GM19452 (cell line): ENCODE results near the gene SLC38A2.
"Not testable (repeated sequence)": the region's sequence is repeated elsewhere in the genome, so short reads cannot be mapped to it uniquely, and the experiment has no call there.

Source experiments
- ATAC-seq: cut with Tn5 transposase; IDR thresholded peaks from one replicate; pipeline ENCODE4 v1.9.1; 2021; ENCODE audit not compliant: unreplicated experiment

SLC38A2 gene

DNA sequence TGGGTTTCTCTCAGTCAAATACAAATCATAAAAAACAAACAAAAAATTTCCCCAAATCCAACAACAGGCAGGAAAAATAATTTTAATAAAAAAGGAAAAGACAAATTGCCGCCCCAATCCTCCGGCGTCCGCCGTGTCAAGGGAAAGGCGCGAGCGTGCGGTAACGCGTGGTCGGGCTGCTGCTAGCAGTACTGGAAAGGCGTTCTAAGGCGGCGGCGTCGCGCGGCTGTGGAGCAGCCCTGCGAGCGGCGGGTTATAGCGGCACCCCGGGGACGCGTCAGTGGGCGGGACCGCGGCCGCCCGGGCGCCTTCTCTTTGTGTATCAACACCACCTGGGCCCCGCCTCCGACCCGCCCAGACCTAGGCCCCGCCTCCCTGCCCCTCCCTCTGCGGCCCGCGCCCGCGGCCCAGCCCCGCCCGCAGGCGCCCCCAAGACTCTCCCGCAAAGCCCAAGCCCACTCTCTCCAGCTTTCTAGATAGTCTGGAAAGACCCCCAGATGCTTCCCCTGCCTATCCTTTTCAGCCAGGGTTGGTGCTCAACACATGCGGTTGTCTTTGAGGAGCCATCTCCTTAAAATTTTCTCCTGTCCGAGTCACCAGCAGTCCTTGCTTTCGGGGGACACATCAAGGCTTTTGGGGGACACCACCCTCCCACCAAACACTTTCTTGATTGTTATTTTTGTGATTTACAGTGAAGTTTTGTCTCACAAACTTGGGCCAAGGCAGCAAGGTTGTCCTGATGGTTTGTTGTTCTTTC, at the start of gene SLC38A2:
Gene SLC38A2, minus strand, starts transcription at position 230 of the 757 bp plus-strand sequence. CDS start 1,480 bp downstream, outside the sequence.
- ATAC-seq: peak; percentile 84

DNA sequence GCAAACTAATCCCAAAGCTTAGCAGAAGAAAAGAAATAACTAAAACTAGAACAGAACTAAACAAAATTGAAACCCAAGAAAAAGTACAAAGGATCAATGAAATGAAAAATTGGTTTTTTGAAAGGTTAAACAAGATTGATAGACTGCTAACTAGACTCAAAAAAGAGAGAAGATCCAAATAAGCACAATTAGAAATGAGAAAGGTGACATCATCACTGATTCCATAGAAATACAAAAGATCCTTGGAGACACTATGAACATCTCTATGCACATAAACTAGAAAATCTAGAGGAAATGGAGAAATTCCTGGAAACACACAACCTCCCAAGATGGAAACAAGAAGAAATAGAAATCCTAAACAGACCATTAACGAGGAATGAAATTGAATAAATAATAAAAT, 47.1 kb upstream of the SLC38A2 start:
- no peak for ATAC-seq

DNA sequence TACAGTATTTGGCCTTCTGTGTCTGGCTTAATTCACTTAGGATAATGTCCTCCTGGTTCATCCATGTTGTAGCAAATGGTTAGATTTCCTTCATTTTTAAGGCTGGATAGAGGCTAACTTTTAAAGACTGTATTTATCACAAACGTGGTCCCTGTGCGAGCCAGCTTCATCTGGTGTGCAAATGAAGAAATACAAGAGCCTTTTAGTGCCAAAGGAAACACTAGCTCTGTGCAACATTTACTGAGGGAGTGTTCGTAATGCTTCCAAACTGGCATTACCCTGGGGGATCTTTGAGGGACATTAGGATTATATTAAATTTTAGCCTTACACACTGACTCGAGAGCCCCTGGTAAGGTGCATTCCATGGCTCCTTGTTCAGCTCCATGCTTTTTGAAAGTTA, 43.0 kb upstream of the SLC38A2 start:
- no peak for ATAC-seq

DNA sequence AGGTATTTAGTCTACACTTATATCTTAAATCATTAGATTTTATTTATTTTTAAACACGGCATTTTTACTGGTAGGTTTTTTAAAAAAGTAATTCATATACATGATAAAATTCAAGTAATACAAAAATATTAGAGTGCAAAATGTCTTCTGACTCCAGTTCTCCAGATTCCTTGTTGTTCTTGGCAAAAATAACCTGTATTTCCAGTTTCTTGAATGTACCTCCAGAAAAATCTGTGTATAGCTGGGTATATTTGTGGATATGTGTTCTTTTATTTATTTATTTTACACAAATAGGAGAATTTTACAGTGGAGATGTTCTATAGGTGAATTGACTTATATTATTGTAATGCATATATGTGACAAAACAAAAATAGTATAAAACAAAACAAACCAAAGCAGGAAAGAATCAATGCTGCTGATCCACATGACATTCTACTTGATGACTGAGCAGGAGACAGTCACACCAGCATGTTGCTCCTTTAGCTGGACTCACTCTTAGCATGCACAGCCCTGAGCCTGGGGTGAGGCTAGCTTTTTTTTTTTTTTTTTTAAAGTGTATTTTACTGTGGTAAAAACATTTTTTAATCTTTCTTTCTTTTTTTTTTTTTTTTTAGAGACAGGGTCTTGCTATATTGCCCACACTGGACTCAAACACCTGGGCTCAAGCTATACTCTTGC, 42.2 kb upstream of the SLC38A2 start:
- no peak for ATAC-seq

DNA sequence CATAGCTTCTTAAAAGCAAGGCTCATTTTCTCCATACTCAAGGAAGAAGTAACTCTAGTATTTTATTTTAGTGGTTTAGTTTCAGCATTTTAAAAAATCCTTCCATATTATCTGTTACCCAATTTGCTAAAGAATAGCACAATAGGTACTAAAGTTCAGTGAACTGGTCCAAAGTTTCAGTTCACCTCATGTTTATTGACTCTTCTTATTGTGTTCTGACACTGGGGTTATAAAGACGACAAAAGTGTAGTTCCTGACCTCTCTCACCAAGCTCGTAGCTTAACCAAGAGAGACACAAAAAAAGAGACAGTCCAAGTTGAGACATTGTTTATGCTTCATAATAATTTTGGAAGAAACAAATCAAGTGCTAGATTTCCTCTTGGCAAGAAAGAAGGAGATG, 40.8 kb upstream of the SLC38A2 start:
- ATAC-seq: no peak

DNA sequence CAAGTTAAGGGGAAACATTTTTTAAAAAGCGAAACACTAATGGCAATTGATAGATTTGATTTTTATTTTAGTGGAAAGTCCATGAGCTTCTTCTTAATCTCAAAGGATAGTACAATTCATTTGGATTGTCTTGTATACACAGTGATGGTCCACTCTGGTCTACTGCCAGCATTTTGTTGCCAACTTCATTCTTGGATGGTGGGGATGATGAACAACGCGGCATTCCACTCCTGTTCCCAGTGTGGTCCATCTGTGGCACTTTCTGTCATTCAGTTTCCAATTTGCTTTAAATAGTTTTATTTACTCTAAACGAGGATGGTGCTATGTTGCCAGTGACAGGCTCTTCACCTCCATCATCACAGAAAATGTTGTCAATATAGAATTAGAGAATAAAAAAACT, 40.3 kb upstream of the SLC38A2 start:
- no peak for ATAC-seq

DNA sequence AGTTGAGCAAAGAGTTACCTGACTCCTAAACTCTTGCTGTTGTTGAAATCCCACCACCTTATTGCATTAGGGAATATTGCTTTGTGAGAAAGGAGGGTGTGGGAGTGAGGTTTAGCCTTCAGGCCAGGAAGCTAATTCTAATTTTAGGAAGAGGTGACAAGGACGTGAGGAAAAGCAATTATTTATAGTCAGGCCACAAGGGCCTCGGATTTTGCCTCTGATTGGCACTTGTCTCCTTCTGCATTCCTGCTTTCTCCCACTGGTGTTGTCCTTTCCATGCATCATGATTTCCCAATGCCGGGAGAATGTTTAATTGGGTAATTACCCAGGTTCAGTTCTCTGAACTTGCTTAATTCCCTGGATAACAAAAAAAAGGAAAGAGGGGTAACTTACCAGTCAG, 37.9 kb upstream of the SLC38A2 start:
- no peak for ATAC-seq

DNA sequence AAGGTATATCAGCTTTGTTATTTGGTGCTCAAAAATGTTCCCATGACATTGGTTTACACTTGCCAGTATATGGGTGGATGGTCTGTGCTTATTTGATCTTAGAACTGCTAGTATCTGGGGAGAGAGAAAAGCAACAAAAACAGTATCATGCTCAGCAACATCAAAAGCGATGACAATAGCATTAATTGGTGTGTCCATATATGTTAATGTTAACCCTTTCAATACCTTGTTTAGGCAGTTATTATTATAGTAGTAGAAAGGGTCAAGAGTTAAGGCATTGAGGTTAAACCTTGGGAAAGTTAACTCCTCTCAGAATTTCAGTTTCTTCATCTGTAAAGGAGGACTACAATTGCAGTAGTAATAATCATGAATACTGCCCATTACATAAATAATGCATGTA, 37.4 kb upstream of the SLC38A2 start:
- no peak for ATAC-seq

DNA sequence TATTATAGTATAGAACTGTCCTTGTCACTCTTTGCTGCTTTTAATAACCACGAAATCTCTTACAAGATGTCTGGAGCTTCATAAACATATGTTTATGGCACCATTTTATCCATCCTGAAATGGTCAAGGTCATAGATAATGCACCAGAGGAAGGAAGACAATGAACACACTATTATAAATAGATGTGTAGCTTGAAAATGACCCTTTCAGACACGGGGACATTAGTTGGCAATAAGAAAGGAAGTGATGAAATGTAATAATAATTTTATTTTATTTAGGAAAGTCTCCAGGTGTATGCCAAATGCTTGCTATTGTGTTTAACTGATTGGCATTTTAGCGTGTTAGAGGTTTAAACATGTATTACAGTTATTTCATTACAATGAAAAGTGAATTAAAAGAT, 36.8 kb upstream of the SLC38A2 start:
- ATAC-seq: no peak

DNA sequence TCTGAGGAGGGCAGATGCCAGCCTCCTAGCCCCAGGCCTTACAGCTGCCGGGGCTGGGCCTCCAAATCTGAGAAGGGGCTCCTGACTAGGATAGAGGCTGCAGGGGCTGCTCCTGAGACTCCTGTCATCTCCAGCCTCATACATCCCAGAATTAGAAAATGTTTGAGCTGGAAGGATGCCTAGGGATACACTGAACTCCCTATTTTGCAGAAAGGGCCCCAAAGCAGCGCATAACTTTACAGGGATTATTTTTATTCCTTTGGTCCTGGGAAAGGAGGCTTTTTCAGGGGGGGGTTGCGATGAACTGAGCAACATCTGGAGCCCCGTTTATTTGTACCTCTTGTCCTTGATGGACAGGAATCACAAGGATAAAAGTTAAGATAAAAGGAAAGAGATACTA, 35.9 kb upstream of the SLC38A2 start:
- no peak for ATAC-seq

DNA sequence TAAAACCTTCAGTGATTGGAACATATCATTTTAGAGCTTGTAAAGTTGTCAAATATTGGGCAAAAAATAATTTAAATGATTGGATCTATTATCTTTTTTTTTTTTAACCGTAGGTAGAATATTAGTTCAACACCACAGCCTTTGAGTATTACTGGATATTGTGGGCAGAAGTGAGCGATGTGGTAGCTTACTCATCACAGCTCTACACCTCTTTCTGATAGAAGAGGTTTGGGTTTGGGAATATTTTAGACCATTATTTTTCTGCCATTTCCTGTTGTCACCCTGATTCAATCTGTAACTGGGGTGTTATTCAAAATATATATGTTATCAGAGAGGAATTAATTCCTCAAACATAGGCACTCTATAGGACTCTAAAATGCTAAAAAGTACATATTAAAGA, 34.8 kb upstream of the SLC38A2 start:
- ATAC-seq: no peak

DNA sequence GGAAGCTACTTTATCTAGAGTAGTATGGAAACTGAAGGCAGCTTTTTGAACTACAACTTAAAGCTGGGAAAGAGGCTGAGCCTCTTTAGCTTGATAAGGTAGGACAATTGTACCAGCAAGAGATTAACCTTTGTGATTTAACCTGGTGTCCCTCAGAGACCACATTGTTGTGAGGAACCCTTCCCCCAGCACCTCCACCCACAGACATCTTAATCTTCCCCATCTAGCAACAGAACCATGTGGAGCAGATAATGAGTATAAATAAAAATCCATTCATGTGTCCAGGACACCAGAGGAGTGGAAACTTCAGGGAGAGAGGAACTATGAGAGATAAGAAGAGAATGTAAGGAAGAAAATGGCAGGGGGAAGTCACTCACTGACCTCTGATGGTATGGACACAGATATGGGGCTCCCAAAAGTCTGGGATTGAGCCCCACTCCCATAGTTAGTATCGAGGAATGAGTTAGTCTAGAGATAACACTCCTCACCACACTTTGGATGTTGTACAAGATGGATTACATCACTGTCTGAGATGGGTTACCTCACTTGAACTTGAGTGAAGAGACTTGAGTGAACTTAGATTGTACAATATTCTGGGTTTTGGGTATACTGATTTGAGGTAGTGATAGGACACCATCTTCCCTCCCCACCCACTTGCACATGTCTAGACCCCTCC, 33.9 kb upstream of the SLC38A2 start:
- ATAC-seq: no peak

DNA sequence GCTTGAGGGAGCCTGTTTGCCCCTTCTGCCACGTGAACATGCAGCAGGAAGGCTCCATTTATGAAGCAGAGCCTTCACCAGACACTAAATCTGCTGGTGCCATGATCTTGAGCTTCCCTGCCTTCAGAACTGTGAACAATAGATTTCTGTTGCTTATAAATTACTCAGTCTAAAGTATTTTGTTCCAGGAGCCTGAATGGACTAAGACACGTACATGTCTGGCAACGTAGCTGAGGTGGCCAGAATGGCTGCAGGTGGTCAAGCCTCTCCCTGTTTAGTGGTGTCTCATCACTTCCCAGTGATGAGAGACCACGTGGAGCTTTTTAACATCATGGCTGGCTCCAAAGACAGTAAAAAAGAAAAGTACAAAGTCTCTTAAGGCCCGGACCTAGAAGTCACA, 32.2 kb upstream of the SLC38A2 start:
- ATAC-seq: no peak

DNA sequence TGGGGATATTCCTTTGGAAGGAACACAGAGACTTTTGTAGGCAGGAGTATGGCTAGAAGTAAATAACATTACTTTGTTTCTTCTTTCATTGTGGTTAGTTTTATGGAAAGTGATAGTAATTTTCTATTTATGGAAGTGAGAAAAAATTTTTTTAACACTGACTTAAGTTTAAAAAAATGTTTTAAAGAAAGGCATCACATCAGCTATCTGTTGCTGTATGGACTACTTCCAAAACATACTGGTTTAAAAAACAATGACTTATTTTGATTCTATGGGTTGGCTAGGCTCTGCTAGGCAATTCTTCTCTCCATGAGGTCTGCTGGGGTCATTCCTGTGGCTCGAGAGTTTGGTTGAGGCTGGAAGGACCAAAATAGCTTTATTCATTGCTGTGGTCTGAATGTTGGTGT, 31.7 kb upstream of the SLC38A2 start:
- ATAC-seq: no peak

DNA sequence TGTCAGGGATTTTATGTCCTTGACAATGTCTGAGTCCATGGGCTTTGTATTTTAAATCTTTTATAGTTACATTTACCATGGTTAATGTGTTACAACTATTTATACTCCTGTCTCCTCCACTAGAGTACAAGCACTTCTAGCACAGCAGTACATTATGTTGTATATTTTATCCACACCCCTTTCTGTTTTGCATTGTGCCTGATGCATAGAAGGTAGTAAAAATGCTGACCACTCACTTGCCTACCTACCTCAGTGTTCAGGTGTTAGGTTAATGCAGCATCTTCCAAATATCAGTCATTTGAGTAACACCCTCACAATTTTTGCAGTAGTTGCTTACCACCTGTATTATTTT, 31.1 kb upstream of the SLC38A2 start:
- ATAC-seq: no peak

DNA sequence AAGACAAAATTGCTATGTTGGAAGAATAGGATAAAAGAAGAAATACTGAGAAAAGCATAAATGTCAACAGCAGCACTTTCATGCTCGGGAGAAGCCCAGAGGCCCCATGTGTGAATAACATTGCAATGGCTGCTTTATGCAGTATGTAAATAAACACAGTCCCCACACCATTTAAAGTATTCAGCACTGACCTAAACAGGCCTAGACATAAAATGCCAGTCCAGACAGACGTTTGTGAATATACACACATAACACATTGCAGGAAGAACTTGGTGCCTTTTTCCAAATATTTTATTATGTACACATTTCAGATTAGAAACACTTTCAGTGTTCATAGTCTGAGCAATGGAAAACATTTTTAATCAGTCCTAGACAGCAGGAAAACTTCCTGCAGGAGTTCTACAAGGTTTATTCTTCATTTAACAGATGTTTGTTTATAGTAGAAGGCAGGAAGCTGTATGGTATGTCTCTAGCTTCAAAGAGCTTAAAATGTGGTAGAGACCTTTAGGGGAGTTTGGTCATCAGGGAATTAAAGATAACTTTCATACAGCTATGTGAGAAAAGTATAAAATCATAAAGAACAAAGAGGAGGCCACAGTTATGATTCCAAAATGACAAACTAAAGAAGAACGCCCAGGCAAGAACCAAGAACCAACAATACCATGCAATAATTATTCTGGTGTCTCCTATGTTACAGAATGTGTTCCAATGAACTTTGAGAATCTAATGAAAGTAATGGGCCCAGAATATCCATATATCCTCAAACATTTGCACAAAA, 30.6 kb upstream of the SLC38A2 start:
- ATAC-seq: no peak

DNA sequence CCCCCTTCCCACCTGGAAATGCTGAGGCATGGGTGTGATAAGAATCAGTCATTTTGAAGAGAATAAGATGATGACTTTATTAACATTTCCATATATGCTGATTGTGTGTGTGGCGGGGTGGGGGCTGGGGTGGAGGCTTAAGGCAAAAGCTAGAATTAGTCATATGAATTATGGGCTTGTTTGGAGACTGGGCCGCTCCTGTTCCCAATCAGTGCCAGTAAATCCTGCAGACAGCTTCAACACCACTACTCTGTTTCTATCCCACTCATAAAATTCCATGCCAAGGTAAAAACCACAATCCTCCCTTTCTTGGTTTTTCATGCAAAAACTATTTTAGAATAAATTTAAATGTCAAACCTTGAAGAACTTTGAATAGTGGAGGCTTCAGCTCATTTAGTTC, 29.9 kb upstream of the SLC38A2 start:
- no peak for ATAC-seq

DNA sequence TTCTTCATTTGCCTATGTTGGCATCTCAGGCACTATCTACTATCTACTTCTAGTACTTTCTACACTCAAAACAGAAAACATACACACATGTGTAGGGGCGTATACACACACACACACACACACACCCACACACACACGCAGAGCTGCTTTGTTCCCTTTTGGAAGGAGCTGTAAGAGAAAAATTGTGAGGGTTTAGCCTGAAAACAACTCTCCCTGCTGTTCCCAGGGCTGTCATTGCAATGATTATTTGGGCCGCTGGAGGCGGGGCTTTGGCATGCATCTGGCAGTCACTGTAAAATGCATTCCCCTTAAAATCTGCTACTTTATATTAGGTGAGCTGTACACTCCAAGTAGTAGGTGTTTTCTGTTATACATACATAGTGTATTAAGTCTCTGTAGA, 29.1 kb upstream of the SLC38A2 start:
- ATAC-seq: no peak

DNA sequence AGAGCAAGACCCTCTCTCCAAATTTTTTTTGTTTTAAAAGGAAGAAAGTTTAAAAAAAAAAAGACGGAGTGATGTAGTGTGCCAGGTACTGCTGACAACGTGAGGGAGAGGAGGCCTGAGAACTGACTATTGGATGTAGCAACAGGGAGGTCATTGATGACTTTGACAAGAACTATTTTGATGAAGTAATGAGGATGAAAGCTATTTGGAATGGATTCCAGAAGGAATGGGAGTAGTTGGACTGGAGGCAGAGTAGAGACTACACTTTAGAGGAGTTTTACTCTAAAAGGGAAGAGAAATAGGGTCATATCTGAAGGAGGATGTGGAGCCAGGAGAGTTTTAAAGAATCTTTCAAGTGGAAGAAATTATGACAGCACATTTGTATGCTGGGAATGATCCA, 27.8 kb upstream of the SLC38A2 start:
- ATAC-seq: no peak

DNA sequence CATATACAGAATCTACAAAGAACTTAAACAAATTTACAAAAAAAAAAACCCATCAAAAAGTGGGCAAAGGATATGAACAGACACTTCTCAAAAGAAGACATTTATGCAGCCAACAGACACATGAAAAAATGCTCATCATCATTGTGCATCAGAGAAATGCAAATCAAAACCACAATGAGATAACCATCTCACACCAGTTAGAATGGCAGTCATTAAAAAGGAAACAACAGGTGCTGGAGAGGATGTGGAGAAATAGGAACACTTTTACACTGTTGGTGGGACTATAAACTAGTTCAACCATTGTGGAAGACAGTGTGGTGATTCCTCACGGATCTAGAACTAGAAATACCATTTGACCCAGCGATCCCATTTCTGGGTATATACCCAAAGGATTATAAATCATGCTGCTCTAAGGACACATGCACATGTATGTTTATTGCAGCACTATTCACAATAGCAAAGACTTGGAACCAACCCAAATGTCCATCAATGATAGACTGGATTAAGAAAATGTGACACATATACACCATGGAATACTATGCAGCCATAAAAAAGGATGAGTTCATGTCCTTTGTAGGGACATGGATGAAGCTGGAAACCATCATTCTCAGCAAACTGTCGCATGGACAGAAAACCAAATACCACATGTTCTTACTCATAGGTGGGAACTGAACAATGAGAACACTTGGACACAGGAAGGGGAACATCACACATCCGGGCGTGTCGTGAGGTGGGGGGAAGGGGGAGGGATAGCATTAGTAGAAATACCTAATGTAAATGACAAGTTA, 27.1 kb upstream of the SLC38A2 start:
- not testable (repeated sequence) for ATAC-seq

DNA sequence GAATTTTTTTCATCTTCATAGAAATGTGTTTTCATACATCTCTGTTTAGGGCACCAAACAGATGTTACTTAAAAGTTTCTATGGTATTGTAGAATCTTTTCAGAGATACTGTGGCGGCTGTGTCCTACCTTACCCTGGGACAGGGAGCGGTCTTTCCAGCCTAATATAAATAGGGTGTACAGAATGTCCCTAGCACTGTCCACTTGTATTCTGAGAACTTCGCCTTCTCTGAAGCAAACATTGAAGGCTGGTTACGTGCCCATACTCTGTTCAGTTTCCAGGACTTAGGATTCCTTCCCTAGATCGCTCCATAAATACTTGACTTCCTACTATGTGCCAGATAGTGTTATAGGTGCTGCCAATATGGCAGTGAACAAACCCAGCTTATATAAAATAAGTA, 24.3 kb upstream of the SLC38A2 start:
- ATAC-seq: no peak
